Astrocyte (in vitro differentiated cells and primary cell): ENCODE measurements around the gene GALM. TPM values are rescaled to one million over a fixed set of nuclear protein-coding genes. Genes with fewer than 3 reads are reported as not detected.

Source experiments
- DNase-seq: peaks from one replicate; pipeline ENCODE4 v3.0.0-alpha.2; 2010; ENCODE audit warnings: low read depth
- FAIRE-seq: peaks from 2 replicates; lab custom pipeline; 2011; peaks lifted over from hg19 to GRCh38; lab: Jason Lieb, UNC
- H2AFZ ChIP-seq: 2 replicates; pipeline ENCODE4 v1.6.0; 2012; ENCODE audit warnings: low read depth, low read length, inconsistent platforms
- H3K27ac ChIP-seq: 2 replicates; pipeline ENCODE4 v1.5.1; 2011; ENCODE audit warnings: low read depth, low read length, inconsistent platforms
- H3K27me3 ChIP-seq: 2 replicates; pipeline ENCODE4 v1.6.0; 2011; ENCODE audit warnings: low read length, inconsistent platforms; ENCODE audit not compliant: insufficient read depth
- H3K36me3 ChIP-seq: 2 replicates; pipeline ENCODE4 v1.5.1; 2011; ENCODE audit warnings: low read length, inconsistent platforms; ENCODE audit not compliant: insufficient read depth
- H3K4me1 ChIP-seq: 2 replicates; pipeline ENCODE4 v1.5.1; 2011; ENCODE audit warnings: low read length, inconsistent platforms; ENCODE audit not compliant: insufficient read depth
- H3K4me2 ChIP-seq: 2 replicates; pipeline ENCODE4 v1.6.0; 2012; ENCODE audit warnings: low read length, inconsistent platforms
- H3K4me3 ChIP-seq: 2 replicates; pipeline ENCODE4 v1.5.1; 2011; ENCODE audit warnings: low read depth, mild to moderate bottlenecking, low read length, inconsistent platforms; ENCODE audit not compliant: insufficient read depth
- H3K79me2 ChIP-seq: 2 replicates; pipeline ENCODE4 v1.6.0; 2012; ENCODE audit warnings: mild to moderate bottlenecking, low read length, inconsistent platforms; ENCODE audit not compliant: insufficient read depth
- H3K9ac ChIP-seq: 2 replicates; pipeline ENCODE4 v1.6.0; 2012; ENCODE audit warnings: mild to moderate bottlenecking, low read length, inconsistent platforms
- H3K9me3 ChIP-seq: 2 replicates; pipeline ENCODE4 v1.5.1; 2012; ENCODE audit warnings: low read depth, mild to moderate bottlenecking, low read length, inconsistent platforms; ENCODE audit not compliant: insufficient read depth
- H4K20me1 ChIP-seq: 2 replicates; pipeline ENCODE4 v1.6.0; 2012; ENCODE audit warnings: low read length, inconsistent platforms; ENCODE audit not compliant: insufficient read depth
- H3K27ac Mint-ChIP-seq: one replicate; pipeline ENCODE4 v1.8.0; 2021; ENCODE audit warnings: mild to moderate bottlenecking, mixed read lengths; ENCODE audit not compliant: unreplicated experiment
- H3K27me3 Mint-ChIP-seq: one replicate; pipeline ENCODE4 v1.8.0; 2021; ENCODE audit warnings: low read depth, mixed read lengths; ENCODE audit not compliant: unreplicated experiment
- H3K36me3 Mint-ChIP-seq: one replicate; pipeline ENCODE4 v1.8.0; 2021; ENCODE audit warnings: low read depth, mixed read lengths; ENCODE audit not compliant: unreplicated experiment
- H3K4me1 Mint-ChIP-seq: one replicate; pipeline ENCODE4 v1.8.0; 2021; ENCODE audit warnings: low read depth, mixed read lengths; ENCODE audit not compliant: unreplicated experiment
- H3K4me3 Mint-ChIP-seq: one replicate; pipeline ENCODE4 v1.8.0; 2021; ENCODE audit warnings: mild to moderate bottlenecking, moderate library complexity, mixed read lengths; ENCODE audit not compliant: unreplicated experiment
- H3K9me3 Mint-ChIP-seq: one replicate; pipeline ENCODE4 v1.8.0; 2021; ENCODE audit warnings: mild to moderate bottlenecking, mixed read lengths; ENCODE audit not compliant: unreplicated experiment
- EZH2 ChIP-seq: IDR thresholded peaks from 2 replicates; pipeline ENCODE4 v1.6.1; 2012; ENCODE audit warnings: mild to moderate bottlenecking, low read length, inconsistent platforms; ENCODE audit not compliant: insufficient read depth
- total RNA-seq: library from RNA; stranded (reverse); gene quantifications from 2 replicates; pipeline ENCODE4 v1.2.1, GENCODE V29; 2021
- TF ChIP-seq, protein P1 (sequence below): IDR thresholded peaks from 2 replicates; pipeline ENCODE4 v1.5.1; 2011; ENCODE audit warnings: low read depth, mild to moderate bottlenecking, inconsistent platforms, low read length, moderate library complexity; ENCODE audit not compliant: insufficient read depth

GALM gene
- total RNA-seq, 1 donor from 2014 or later, result 9.8 TPM

DNA sequence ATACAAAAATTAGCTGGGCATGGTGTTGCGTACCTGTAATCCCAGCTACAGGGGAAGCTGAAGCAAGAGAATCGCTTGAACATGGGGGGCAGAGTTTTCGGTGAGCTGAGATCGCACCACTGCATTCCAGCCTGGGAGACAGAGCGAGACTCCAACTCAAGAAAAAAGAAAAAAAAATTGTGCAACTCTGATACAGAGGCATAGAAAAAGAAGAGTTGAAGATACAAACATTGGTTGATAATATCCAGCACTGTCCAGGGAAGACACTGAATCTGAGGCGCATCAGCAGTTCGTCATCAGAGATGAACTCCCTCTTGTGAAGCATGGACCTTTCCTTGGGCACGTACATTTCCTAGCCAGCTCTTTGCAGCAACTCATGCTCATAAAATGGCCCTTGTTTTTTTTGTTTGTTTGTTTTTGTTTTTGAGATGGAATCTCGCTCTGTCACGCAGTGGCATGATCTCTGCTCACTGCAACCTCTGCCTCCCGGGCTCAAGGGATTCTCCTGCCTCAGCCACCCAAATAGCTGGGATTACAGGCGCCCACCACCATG is 16.7 kb upstream of the GALM start:
- no peak overlapping the region for H3K27ac Mint-ChIP-seq
- Histone ChIP-seq H3K4me3 (no peak overlapping the region), H3K4me2 (no peak overlapping the region), H3K36me3 (no peaks in the 10 kb centered on the region), H2AFZ (no peak overlapping the region), H3K27me3 (peaks cover 4% of the 10 kb centered on the region), H3K9ac (no peak overlapping the region), H3K4me1 (no peaks in the 10 kb centered on the region), H4K20me1 (no peaks in the 10 kb centered on the region), H3K79me2 (no peaks in the 10 kb centered on the region), H3K27ac (no peak overlapping the region), H3K9me3 (no peaks in the 10 kb centered on the region)
- peaks cover 1% of the 10 kb centered on the region for H3K36me3 Mint-ChIP-seq
- H3K4me1 Mint-ChIP-seq, result peaks cover 9% of the 10 kb centered on the region
- TF ChIP-seq EZH2, result no peak
- TF ChIP-seq, protein P1, sequence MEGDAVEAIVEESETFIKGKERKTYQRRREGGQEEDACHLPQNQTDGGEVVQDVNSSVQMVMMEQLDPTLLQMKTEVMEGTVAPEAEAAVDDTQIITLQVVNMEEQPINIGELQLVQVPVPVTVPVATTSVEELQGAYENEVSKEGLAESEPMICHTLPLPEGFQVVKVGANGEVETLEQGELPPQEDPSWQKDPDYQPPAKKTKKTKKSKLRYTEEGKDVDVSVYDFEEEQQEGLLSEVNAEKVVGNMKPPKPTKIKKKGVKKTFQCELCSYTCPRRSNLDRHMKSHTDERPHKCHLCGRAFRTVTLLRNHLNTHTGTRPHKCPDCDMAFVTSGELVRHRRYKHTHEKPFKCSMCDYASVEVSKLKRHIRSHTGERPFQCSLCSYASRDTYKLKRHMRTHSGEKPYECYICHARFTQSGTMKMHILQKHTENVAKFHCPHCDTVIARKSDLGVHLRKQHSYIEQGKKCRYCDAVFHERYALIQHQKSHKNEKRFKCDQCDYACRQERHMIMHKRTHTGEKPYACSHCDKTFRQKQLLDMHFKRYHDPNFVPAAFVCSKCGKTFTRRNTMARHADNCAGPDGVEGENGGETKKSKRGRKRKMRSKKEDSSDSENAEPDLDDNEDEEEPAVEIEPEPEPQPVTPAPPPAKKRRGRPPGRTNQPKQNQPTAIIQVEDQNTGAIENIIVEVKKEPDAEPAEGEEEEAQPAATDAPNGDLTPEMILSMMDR, result no peak
- no peaks in the 10 kb centered on the region for H3K9me3 Mint-ChIP-seq
- no peak for DNase-seq
- H3K4me3 Mint-ChIP-seq, result no peak overlapping the region
- H3K27me3 Mint-ChIP-seq, result peaks cover 9% of the 10 kb centered on the region
- no peak for FAIRE-seq

DNA sequence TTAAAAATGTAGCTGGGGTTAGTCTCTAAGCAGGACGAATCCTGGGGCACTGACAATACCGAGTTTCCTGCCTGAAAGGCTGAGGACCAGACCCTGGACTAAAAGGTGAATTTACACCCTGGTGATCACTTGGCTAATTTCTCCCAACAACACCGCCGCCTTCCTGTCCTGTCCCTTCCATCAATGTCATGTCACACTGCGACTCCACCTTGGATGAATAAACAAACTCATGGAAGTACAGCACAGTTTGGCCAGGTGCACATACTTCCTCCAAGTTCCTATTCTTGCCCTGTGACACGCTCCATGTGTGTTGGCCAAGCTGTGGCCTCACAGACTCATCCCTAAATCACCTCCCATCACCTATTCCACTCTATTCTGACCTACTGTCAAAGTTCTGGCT is 15.9 kb upstream of the GALM start:
- peaks cover 4% of the 10 kb centered on the region for H3K27me3 ChIP-seq
- no peak overlapping the region for H3K4me3 ChIP-seq
- H3K4me1 ChIP-seq, result no peaks in the 10 kb centered on the region
- Mint-ChIP-seq H3K4me1 (peaks cover 10% of the 10 kb centered on the region), H3K9me3 (no peaks in the 10 kb centered on the region), H3K4me3 (no peak overlapping the region), H3K27ac (no peak overlapping the region), H3K27me3 (peaks cover 9% of the 10 kb centered on the region), H3K36me3 (peaks cover 1% of the 10 kb centered on the region)
- H2AFZ ChIP-seq, result no peak overlapping the region
- H3K9me3 ChIP-seq, result no peaks in the 10 kb centered on the region
- no peaks in the 10 kb centered on the region for H3K36me3 ChIP-seq
- H3K4me2 ChIP-seq, result no peak overlapping the region
- H3K9ac ChIP-seq, result no peak overlapping the region
- TF ChIP-seq EZH2, result no peak
- TF ChIP-seq, protein P1, result no peak
- H3K27ac ChIP-seq, result no peak overlapping the region
- DNase-seq, result no peak
- H4K20me1 ChIP-seq, result no peaks in the 10 kb centered on the region
- no peaks in the 10 kb centered on the region for H3K79me2 ChIP-seq
- no peak for FAIRE-seq

DNA sequence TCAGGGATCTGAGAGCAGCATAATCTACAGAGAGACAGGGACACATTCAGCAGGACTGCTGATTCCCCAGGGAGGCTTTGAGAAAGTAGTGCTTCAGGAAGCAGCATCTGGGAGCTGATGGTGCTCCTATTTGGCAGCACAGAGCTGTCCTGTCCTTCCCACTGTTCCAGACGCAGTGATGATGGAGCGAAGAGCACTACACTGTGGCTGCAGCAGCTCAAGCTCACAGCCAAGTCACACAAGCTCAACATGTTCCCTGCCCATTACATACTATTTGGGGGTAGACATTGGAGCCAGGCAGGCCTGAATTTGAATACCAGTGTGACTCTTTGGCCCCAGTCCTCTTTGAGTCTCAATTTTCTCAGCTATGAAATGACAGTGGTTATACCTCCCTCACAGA is 15.2 kb upstream of the GALM start:
- H3K9me3 Mint-ChIP-seq, result no peaks in the 10 kb centered on the region
- Histone ChIP-seq H3K4me3 (no peak overlapping the region), H4K20me1 (no peaks in the 10 kb centered on the region), H3K79me2 (no peaks in the 10 kb centered on the region), H3K4me1 (no peaks in the 10 kb centered on the region), H3K4me2 (no peak overlapping the region), H3K27ac (no peak overlapping the region), H3K9ac (no peak overlapping the region), H3K27me3 (peaks cover 4% of the 10 kb centered on the region), H2AFZ (no peak overlapping the region), H3K9me3 (no peaks in the 10 kb centered on the region), H3K36me3 (no peaks in the 10 kb centered on the region)
- H3K36me3 Mint-ChIP-seq, result peaks cover 1% of the 10 kb centered on the region
- H3K4me3 Mint-ChIP-seq, result no peak overlapping the region
- peaks cover 10% of the 10 kb centered on the region for H3K4me1 Mint-ChIP-seq
- no peak overlapping the region for H3K27ac Mint-ChIP-seq
- FAIRE-seq, result no peak
- DNase-seq, result no peak
- H3K27me3 Mint-ChIP-seq, result peaks cover 9% of the 10 kb centered on the region
- TF ChIP-seq, protein P1, result no peak
- TF ChIP-seq EZH2, result no peak
